ENCODE measurements around the gene CUL1.

CUL1 gene

GRCh38 chr7:148718431-148718830 is 19.7 kb downstream of the CUL1 start:
- no peak for DNase-seq (ENCODE audit: low spot score)

DNA sequence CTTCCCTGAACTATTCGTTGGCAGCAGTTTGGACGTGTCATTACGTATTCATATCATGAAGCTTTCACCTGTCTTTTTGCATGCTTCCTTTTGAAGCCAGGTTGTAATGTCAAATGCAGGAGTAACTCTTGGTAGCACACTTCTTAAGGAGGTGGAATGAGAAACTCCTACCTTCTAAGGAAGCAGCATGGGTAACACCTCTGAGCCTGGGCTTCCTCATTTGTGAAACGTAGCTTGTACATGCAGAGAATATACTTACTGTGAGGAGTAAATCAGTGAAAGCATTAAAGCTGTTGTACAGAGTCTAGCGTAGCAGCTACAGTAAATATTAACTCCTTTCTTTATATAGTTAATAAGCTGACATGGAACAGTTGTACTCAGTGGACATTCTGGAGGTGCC is 21.1 kb downstream of the CUL1 start:
- no peak for DNase-seq (ENCODE audit: low spot score)

DNA sequence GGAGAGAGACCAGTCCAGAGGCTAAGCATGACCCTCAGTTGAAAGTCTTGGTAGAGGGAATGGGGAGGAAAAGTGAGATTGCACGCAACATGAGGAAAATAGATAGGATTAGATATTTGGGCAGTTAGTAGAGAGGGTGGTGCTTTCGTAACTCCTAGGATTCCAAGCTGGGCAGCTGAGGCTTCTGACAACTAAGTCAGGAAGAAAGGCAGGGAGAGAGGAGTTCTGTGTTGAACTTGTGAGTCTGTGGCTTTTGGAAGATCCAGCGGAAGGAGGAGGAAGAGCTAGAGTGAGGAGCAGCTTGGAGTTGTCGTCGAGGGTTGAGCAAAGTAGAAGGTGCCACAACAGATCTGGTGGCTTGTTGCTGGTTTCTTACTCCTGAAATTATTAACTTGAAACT is 21.8 kb downstream of the CUL1 start:
- no peak for DNase-seq (ENCODE audit: low spot score)

- no peak for DNase-seq (ENCODE audit: low spot score)
Measured at GRCh38 chr7:148721390-148721789, 22.7 kb downstream of the CUL1 start.

- DNase-seq (ENCODE audit: low spot score), result no peak
Measured at GRCh38 chr7:148722340-148723165, 23.9 kb downstream of the CUL1 start.

DNA sequence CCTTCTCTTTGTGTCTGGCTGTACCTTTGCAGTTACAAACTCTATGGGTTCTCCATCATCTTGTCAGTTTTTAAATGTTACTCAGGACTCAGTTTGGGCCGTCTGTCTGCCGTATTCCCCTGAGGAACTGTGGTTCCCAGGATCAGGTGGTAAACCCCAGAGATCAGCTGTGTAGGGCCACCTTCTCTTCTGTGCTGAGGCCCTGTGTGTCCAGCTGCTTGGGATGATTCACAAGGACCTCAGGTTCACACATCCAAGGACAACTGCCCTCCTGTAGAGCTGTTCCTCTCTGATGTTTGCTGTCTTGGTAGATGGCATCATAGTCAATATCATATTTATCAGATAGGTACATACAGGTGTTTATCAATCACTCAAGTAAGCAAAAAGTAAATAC is 24.5 kb downstream of the CUL1 start:
- no peak for DNase-seq (ENCODE audit: low spot score)

DNA sequence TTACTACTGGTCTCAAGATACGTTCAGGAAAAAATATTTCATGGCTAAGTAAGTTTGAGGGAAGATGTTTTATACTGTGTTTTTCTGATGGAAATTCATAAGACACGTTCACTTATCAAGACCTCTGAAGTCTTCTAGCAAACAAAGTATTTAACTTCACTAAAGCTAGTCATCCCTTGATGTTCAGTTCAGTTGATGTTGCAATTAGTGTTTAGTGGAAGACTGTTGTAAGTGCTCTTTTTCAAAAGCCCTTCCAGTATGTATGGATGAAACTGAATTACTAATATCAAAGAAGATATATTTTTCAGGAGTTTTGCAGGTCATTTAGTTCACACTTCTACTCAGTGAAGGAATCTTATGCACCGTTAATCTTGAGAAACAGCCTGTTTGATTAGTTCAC is 25.1 kb downstream of the CUL1 start:
- no peak for DNase-seq (ENCODE audit: low spot score)

GRCh38 chr7:148726385-148726784 is 27.7 kb downstream of the CUL1 start:
- DNase-seq (ENCODE audit: low spot score), result no peak

DNA sequence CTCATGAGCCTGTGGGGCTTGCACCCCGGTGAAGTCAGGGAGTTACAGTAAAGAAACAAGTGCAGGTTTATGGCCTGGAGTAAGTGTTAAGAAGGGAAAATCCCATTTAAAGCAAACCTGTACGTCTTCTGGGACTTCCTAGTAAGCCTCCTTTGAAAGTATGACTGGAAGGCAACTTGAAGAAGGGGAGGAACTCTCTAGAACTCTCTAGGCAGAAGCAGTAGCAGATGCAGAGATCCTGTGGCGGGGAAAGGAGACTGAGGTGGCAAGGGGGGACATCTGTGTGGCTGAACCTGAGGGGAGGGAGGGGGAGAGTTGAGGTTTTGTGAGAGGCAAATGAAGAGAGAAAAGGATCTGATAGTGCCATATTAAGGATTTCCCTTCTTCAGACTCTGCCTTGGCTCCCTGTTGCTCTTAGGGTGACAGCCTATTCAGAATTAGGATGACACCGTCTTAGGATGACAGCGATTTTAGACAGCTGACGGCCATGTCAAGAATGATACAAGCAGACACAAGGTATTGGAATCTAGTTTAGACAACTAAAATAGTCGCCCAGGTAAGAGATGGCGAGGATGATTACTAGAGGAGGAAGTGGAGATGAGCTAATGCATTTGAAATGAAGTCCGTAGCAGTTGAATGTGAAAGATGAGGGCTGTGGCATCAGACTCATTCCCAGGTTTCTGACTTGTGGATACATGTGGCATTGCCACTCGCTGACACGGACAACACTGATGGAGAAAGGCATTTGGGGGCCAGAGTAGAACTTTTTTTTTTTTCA is 29.0 kb downstream of the CUL1 start:
- DNase-seq (ENCODE audit: low spot score), result no peak

DNA sequence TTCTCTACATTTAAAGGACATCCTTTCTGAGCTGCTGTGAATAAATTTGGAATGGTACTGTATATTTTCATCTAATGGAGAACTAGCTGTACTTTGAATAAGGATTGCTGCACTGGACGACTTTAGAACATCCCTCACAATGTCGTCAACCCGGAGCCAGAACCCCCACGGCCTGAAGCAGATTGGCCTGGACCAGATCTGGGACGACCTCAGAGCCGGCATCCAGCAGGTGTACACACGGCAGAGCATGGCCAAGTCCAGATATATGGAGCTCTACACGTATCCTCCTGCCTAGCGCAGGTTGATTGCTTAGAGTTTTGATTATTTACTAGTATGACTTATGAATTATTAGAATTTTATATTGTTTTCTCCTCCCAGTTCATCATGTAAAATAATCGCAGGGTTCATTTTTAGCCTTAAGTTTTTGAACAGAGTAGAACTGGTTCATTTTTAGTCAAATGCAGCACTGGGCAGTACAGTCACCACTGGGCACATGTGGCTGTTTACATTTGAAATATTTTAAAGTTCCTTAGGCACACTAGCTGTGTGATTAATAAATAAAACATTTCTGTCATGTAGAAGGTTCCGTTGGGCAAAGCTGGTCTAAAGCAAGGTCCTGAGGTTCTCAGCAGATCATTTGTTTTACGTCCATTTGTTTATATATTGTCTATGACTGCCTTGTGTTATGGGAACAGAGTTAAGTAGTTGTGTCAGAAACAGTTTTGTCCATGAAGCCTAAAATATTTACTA is 31.5 kb downstream of the CUL1 start:
- peak; percentile 32 for DNase-seq (ENCODE audit: low spot score)

DNA sequence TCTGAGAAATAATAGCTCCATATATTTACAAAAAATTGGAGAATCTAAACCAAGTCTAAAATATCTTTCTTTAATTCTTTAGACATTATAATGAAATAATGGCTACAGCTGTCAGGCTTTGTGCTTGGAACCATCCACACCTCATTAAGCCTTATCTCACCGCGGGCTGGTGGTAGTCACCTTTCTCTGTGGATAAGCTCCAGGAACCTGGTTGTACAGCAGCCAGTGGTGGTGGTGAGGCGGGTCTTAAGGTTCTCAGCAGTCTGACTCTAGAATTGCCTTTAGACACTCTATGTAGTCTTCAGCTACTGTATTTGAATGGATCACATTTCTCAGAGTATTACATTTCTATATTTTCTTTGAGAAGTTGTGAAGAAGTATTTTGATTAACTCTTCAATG is 34.2 kb downstream of the CUL1 start:
- DNase-seq (ENCODE audit: low spot score), result no peak

GRCh38 chr7:148733496-148733895 is 34.8 kb downstream of the CUL1 start:
- DNase-seq (ENCODE audit: low spot score), result no peak

GRCh38 chr7:148735141-148735540 is 36.4 kb downstream of the CUL1 start:
- no peak for DNase-seq (ENCODE audit: low spot score)

- no peak for DNase-seq (ENCODE audit: low spot score)
Measured at GRCh38 chr7:148735967-148736366, 37.3 kb downstream of the CUL1 start.

DNA sequence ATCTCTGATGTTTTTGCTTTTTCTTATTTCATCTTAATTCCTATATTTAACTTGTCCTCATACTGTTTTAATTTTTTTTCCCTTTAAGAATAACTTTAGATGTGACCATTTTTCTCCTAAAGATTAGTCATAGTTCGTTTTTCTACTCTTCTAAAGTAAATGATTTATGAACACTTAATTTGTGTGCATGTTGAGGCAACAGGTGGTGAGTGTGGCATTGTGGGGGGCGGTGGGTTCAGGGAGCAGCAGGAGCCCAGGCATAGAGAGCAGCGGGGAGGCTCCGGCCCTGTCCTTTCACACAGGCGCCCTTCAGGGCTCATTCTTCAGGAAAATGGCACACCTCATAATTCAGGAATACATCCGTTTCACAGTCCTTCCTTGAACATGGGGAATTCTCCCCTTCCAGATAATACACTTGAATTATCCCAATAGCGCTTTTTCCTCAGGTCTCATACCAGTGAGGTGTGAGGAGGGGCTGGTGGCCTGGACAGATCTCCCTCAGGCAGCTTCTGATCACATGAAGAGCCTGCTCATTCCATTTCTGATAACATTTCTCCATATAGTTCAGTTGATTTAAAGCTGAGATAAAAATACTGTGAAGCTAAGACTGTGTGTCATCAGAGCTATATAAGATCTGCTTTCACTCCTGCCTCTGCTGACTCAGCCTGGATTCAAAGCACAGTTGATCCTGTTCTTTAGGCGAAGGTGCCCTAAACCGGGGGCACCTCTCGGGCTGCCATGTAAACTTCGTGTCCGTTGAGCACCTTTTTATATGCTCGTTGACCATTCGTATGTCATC is 40.2 kb downstream of the CUL1 start:
- no peak for DNase-seq (ENCODE audit: low spot score)

- no peak for DNase-seq (ENCODE audit: low spot score)
Measured at GRCh38 chr7:148746135-148746534, 47.4 kb downstream of the CUL1 start.

GRCh38 chr7:148747274-148747673 is 48.6 kb downstream of the CUL1 start:
- no peak for DNase-seq (ENCODE audit: low spot score)

- no peak for DNase-seq (ENCODE audit: low spot score)
Measured at GRCh38 chr7:148750442-148751355, 52.0 kb downstream of the CUL1 start.

DNA sequence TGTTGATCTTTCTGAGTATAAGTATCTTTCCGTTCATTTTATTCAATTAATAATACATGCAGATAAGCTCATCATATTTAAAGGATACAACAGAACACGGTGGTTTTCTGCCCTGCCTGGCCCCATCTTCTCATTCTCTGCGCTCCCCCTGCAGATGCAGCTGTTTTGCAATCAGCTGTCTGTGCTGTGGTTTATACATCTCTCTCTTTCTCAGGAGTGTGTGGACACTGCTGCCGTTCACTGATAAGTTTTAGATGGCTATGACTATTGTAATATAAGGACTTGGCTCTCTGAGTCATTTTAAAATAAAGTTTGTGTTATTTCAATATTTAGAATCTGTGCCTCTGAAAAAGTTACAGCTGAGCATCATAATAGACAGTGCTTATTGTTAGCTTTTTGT is 54.5 kb downstream of the CUL1 start:
- DNase-seq (ENCODE audit: low spot score), result no peak

GRCh38 chr7:148754912-148755311 is 56.2 kb downstream of the CUL1 start:
- no peak for DNase-seq (ENCODE audit: low spot score)

Measured in AG08395 (cell line).